SK-N-SH (cell line): Measurements from ENCODE around the gene WIZ.

Experiments used
- CHD2 ChIP-seq: fragments of 150-350 bp; IDR thresholded peaks from 2 replicates; pipeline ENCODE4 v1.6.1; 2018; ENCODE audit warnings: low read length; ENCODE audit not compliant: partially characterized antibody
- CTCF ChIP-seq: fragments of 200-600 bp; sonication (generic); IDR thresholded peaks from 2 replicates; pipeline ENCODE4 v1.6.1; 2017; ENCODE audit warnings: antibody characterized with exemption, mild to moderate bottlenecking, moderate library complexity
- FOXM1 ChIP-seq: IDR thresholded peaks from 2 replicates; pipeline ENCODE4 v1.4.0; 2012; ENCODE audit warnings: low read depth, mild to moderate bottlenecking
- JUND ChIP-seq: IDR thresholded peaks from 2 replicates; pipeline ENCODE4 v1.4.0; 2012
- RAD21 ChIP-seq: IDR thresholded peaks from 2 replicates; pipeline ENCODE4 v1.6.1; 2012; ENCODE audit warnings: mild to moderate bottlenecking, low read length
- TAF1 ChIP-seq: IDR thresholded peaks from 2 replicates; pipeline ENCODE4 v1.6.1; 2012; ENCODE audit warnings: low read depth, mild to moderate bottlenecking, low read length, moderate library complexity, borderline replicate concordance
- YY1 ChIP-seq: IDR thresholded peaks from 2 replicates; pipeline ENCODE4 v1.4.0; 2012; ENCODE audit warnings: low read depth, mild to moderate bottlenecking

- TF ChIP-seq CTCF (no peak), TAF1 (no peak), JUND (no peak), YY1 (no peak), CHD2 (no peak), FOXM1 (no peak), RAD21 (no peak)
Measured at GRCh38 chr19:15456871-15457700, 7.3 kb upstream of the WIZ start.
